HG03571 (cell line): ENCODE data around the gene ADGRB3.
"Not testable (repeated sequence)": the region's sequence is repeated elsewhere in the genome, so short reads cannot be mapped to it uniquely, and the experiment has no call there.

ENCODE experiments used
- ATAC-seq: cut with Tn5 transposase; IDR thresholded peaks from one replicate; pipeline ENCODE4 v1.9.1; 2021; ENCODE audit not compliant: unreplicated experiment

The ADGRB3 gene

GRCh38 chr6:69392745-69393144 is 757.7 kb downstream of the ADGRB3 start:
- no peak for ATAC-seq

GRCh38 chr6:69398311-69398710 is 763.2 kb downstream of the ADGRB3 start:
- ATAC-seq = no peak

- ATAC-seq = no peak
Observed at GRCh38 chr6:69398729-69399128, 763.6 kb downstream of the ADGRB3 start.

- no peak for ATAC-seq
Observed at GRCh38 chr6:69408886-69409285, 773.8 kb downstream of the ADGRB3 start.

- ATAC-seq = no peak
Observed at GRCh38 chr6:69416776-69417175, 781.7 kb downstream of the ADGRB3 start.

GRCh38 chr6:69421269-69421668 is 786.2 kb downstream of the ADGRB3 start:
- ATAC-seq = no peak

GRCh38 chr6:69422020-69422419 is 786.9 kb downstream of the ADGRB3 start:
- no peak for ATAC-seq

GRCh38 chr6:69422475-69422874 is 787.4 kb downstream of the ADGRB3 start:
- no peak for ATAC-seq

GRCh38 chr6:69423785-69424184 is 788.7 kb downstream of the ADGRB3 start:
- no peak for ATAC-seq

- no peak for ATAC-seq
Observed at GRCh38 chr6:69424581-69424980, 789.5 kb downstream of the ADGRB3 start.

- ATAC-seq = no peak
Observed at GRCh38 chr6:69427882-69428281, 792.8 kb downstream of the ADGRB3 start.

- not testable (repeated sequence) for ATAC-seq
Observed at GRCh38 chr6:69432168-69432567, 797.1 kb downstream of the ADGRB3 start.

GRCh38 chr6:69433116-69433515 is 798.0 kb downstream of the ADGRB3 start:
- not testable (repeated sequence) for ATAC-seq

- no peak for ATAC-seq
Observed at GRCh38 chr6:69438113-69438512, 803.0 kb downstream of the ADGRB3 start.
